Measurements from ENCODE around the gene APC2. TPM values are rescaled to one million over a fixed set of nuclear protein-coding genes. Genes with fewer than 3 reads are reported as not detected.

The APC2 gene
- total RNA-seq, 1 experiment from 2014 or later = 1.4 TPM

- no peak overlapping the region for H3K4me3 ChIP-seq (ENCODE audit: low read length)
- ATAC-seq (no peak), DNase-seq (no peak)
- no peak overlapping the region for H3K9ac ChIP-seq (ENCODE audit: low read length)
- no peak for TF ChIP-seq CTCF (conservative IDR thresholded peaks at IDR 0.05; ENCODE audit: low read depth, low read length)
- no peaks in the 10 kb centered on the region for H3K79me2 ChIP-seq (ENCODE audit: low read length)
- POLR2A ChIA-PET (ENCODE audit: unreplicated experiment) = no interaction called here
- no peaks in the 10 kb centered on the region for H4K20me1 ChIP-seq (ENCODE audit: low read length)
- no peaks in the 10 kb centered on the region; the same call in 1 of the 2 replicates for H3K4me1 ChIP-seq (ENCODE audit: insufficient read depth, low read length)
- H3K9me2 ChIP-seq (replicated peaks; ENCODE audit: low read length) = no peaks in the 10 kb centered on the region
- CTCF ChIA-PET = no interaction called here
- H3K27ac ChIP-seq (ENCODE audit: low read length) = no peak overlapping the region
- H3K4me2 ChIP-seq (ENCODE audit: low read length) = no peak overlapping the region
- H2AFZ ChIP-seq (ENCODE audit: low read length) = no peak overlapping the region
- intact Hi-C loops (cut with micrococcal nuclease) = no loop called here
- BruUV-seq (replicated peaks) = no TSS peak
- H3K9me3 ChIP-seq (ENCODE audit: low read length) = no peaks in the 10 kb centered on the region
- H3K36me3 ChIP-seq (ENCODE audit: low read depth, low read length) = no peaks in the 10 kb centered on the region
- no peaks in the 10 kb centered on the region for H3K27me3 ChIP-seq (ENCODE audit: low read length)
- no peaks in the 10 kb centered on the region for H3F3A ChIP-seq (ENCODE audit: low read length, unreplicated experiment)
Measured at GRCh38 chr19:1503925-1504773, 54.2 kb downstream of the APC2 start.

GRCh38 chr19:1505012-1505411, 55.1 kb downstream of the APC2 start:
- ChIA-PET CTCF (no interaction called here), POLR2A (ENCODE audit: unreplicated experiment) (no interaction called here)
- no peak overlapping the region for H3K4me3 ChIP-seq (ENCODE audit: low read length)
- no peak overlapping the region for H3K9ac ChIP-seq (ENCODE audit: low read length)
- no peaks in the 10 kb centered on the region for H3K9me3 ChIP-seq (ENCODE audit: low read length)
- DNase-seq = no peak
- no TSS peak for BruUV-seq (replicated peaks)
- intact Hi-C loops (cut with micrococcal nuclease) = no loop called here
- H3K36me3 ChIP-seq (ENCODE audit: low read depth, low read length) = no peaks in the 10 kb centered on the region
- H3K27ac ChIP-seq (ENCODE audit: low read length) = no peak overlapping the region
- H3K4me2 ChIP-seq (ENCODE audit: low read length) = no peak overlapping the region
- TF ChIP-seq EZH2phosphoT487 (IDR thresholded peaks at IDR 0.05; ENCODE audit: borderline replicate concordance, low read length) (no peak), CTCF (conservative IDR thresholded peaks at IDR 0.05; ENCODE audit: low read depth, low read length) (no peak), EZH2 (IDR thresholded peaks at IDR 0.05; ENCODE audit: low read length, unreplicated experiment) (no peak)
- H3K9me2 ChIP-seq (replicated peaks; ENCODE audit: low read length) = no peaks in the 10 kb centered on the region
- H3K79me2 ChIP-seq (ENCODE audit: low read length) = no peaks in the 10 kb centered on the region
- no peaks in the 10 kb centered on the region; the same call in 1 of the 2 replicates for H3K4me1 ChIP-seq (ENCODE audit: insufficient read depth, low read length)
- no peaks in the 10 kb centered on the region for H4K20me1 ChIP-seq (ENCODE audit: low read length)
- H2AFZ ChIP-seq (ENCODE audit: low read length) = no peak overlapping the region
- H3F3A ChIP-seq (ENCODE audit: low read length, unreplicated experiment) = no peaks in the 10 kb centered on the region
- ATAC-seq = no peak
- H3K27me3 ChIP-seq (ENCODE audit: low read length) = no peaks in the 10 kb centered on the region

Data from PC-3 (cell line).